Rectal smooth muscle tissue (tissue), 1 donor: ENCODE data around the gene TUB.

Experiments
- H3K27ac ChIP-seq: one replicate; pipeline ENCODE4 v1.7.0; 2013; ENCODE audit warnings: low read depth, low read length, inconsistent platforms
- H3K27me3 ChIP-seq: one replicate; pipeline ENCODE4 v1.7.0; 2013; ENCODE audit warnings: low read length; ENCODE audit not compliant: control insufficient read depth, insufficient read depth
- H3K36me3 ChIP-seq: one replicate; pipeline ENCODE4 v1.7.0; 2013; ENCODE audit warnings: low read length; ENCODE audit not compliant: control insufficient read depth, insufficient read depth
- H3K4me1 ChIP-seq: one replicate; pipeline ENCODE4 v1.7.0; 2013; ENCODE audit warnings: low read length; ENCODE audit not compliant: control insufficient read depth, insufficient read depth
- H3K4me3 ChIP-seq: one replicate; pipeline ENCODE4 v1.7.0; 2013; ENCODE audit warnings: low read length
- H3K9ac ChIP-seq: one replicate; pipeline ENCODE4 v1.7.0; 2013; ENCODE audit warnings: low read length

Gene TUB

DNA sequence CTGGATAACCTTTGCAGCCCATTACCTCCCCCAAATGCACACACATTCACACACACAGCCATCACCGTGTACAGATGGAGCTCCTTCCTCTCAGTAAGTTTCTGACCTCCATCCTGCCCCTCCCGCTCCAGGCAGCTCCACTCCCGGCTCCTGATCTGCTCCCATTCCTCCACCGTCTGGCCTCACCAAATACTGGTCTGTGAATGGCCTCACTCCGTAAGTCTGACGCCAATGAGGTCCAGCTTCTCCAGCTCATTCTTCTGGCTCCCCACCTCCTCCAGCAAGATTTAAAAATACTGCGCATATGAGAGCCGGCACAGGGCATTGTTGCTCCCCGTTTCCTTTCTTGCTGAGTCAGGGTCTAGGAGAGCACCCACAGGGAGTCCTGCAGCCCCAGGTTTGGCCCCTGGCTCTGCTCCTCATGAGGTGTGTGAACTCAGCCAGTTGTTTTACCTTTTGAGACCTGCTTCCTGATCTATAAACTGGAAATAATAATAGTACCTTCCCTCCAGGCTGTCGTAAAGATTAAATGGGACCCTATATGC, 14.0 kb upstream of the TUB start:
- no peak overlapping the region for H3K27ac ChIP-seq
- H3K4me3 ChIP-seq = no peak overlapping the region
- H3K36me3 ChIP-seq = no peaks in the 10 kb centered on the region
- H3K4me1 ChIP-seq = peaks cover 21% of the 10 kb centered on the region
- no peaks in the 10 kb centered on the region for H3K27me3 ChIP-seq
- H3K9ac ChIP-seq = no peak overlapping the region

DNA sequence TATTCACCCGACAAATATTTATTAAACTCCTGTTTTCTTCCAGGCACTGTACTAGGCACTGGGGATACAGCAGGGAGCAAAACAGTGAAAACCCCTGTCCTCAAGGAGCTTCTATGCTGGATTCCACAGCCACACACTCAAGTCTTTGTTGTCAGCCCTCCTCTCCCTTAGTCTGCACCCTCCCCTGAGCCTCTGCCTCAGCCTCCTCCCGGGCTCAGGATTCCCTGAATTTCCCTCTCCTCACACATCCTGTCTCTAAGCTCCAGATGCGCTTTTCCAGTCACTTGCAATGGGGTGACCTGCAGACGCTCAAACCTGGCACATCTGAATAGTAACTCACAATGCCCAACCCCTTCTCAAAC, 13.5 kb upstream of the TUB start:
- Histone ChIP-seq H3K4me1 (peaks cover 21% of the 10 kb centered on the region), H3K36me3 (no peaks in the 10 kb centered on the region), H3K9ac (no peak overlapping the region), H3K4me3 (no peak overlapping the region), H3K27ac (no peak overlapping the region), H3K27me3 (no peaks in the 10 kb centered on the region)

DNA sequence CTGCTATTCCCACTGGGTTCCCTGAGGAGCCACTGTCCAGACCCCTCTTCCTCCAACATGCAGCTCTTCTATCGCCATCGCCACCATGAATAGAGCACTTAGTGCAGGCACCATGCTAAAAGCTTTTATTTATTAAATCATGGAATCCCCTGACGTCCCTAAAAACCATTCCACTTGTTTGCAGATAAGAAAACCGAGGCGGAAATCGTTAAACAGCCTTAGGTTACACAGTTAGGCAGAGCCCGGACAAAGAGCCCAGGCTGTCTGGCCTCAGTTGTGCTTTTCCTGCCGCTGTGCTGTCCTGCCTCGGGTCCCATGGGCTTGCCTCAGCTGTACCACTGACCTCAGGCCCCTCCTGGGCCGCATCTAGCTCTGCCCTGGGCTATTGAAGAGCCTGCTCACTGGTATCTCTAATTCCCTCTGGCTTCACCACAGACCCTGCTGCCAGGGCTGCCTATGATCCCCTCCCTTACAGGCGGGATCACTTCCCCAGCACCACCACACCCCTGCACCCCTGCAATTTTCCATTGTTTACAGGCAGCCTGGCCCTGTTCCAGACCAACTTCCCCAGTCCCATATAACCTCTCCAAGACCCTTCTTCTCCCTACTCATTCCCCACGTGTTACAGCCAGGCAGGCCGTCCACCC, 13.0 kb upstream of the TUB start:
- no peak overlapping the region for H3K4me3 ChIP-seq
- no peak overlapping the region for H3K9ac ChIP-seq

DNA sequence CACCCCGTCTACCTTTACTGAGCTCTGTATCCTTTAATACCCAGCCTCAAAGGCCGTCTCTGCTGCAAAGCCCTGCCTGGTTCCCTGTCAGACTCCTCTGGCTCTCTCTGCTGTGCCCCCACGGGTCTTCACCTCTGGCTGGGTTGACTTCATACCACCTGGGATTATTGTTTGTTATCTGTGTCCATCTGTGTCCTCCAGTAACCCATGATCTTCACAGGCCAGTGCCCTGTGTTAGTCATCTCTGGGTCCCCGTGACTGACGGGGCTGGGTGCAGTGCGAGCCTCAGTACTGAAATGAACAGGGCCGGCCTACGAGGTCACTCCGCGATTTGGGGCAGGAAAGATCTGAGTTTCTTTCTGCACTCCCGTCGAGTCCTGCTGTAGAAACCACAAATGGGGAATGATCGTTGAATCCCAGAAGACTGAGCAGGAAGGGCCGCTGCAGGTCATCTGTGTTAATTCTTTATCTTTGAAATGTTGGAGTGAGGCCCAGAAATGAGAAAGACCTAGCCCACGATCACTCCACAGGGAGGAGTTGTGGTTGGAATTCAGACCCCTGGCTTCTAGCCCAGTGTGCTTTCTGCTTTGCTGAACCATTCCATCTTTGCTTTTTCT, 12.3 kb upstream of the TUB start:
- no peaks in the 10 kb centered on the region for H3K27me3 ChIP-seq
- H3K4me3 ChIP-seq = no peak overlapping the region
- no peak overlapping the region for H3K9ac ChIP-seq
- peaks cover 9% of the 10 kb centered on the region for H3K4me1 ChIP-seq
- H3K27ac ChIP-seq = peak overlapping the region; percentile 4
- H3K36me3 ChIP-seq = no peaks in the 10 kb centered on the region

More for the DNA sequence above, 13.0 kb upstream of the TUB start:
- Histone ChIP-seq H3K27me3 (no peaks in the 10 kb centered on the region), H3K27ac (no peak overlapping the region), H3K4me1 (peaks cover 16% of the 10 kb centered on the region), H3K36me3 (no peaks in the 10 kb centered on the region)

DNA sequence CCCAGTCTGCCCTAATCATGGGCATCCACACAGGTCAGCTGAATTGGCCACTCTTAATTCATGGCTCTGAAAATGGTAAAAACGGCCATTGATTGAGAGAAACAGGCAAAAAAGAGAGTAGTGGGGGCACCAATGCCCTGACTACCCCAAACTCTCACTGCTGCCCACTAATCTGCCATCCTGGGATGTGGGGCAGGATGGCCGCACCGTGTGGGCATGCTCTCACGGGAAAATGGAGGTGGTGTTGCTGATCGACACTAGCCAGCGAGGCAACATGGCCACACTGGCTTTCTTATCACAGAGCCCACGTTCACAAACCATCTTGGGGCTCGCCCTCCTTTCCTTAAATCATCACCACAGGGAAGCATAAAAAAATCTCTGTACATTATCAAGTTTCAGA, 11.2 kb upstream of the TUB start:
- Histone ChIP-seq H3K4me1 (peaks cover 7% of the 10 kb centered on the region), H3K27ac (no peak overlapping the region), H3K4me3 (no peak overlapping the region), H3K27me3 (no peaks in the 10 kb centered on the region), H3K9ac (no peak overlapping the region), H3K36me3 (no peaks in the 10 kb centered on the region)

DNA sequence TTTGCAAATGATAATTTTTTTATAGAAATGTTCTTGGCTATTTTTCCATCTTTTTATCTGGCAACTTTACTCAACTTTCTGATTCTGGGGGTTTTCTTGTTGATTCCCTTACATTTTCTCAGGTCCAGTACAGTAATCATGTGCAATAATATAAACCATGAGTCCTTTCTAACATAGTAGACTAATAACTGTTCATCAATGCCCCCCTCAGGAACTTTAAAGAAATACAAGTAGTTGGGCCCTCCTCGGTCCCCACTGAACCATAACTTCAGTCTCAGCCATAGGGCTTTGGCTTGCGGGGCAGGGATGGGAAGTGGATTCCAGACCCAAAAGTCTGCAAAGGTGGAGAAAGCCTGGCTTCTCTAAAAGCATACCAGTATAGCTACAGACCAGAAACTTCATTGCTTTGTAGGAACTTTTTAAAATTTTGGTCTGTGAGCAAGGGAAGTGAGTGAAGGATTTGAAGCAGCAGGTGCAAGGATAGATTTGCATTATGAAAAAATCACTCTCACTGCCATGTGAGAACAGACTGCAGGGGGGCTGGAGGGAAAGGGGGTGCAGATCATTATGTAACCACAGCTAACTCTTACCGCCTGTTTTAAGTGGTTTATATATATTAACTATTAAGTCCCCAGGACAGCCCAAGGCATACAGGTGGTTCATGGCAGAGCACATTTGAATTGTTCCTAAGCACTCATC, 10.4 kb upstream of the TUB start:
- no peaks in the 10 kb centered on the region for H3K27me3 ChIP-seq
- no peak overlapping the region for H3K9ac ChIP-seq
- no peaks in the 10 kb centered on the region for H3K36me3 ChIP-seq
- H3K4me1 ChIP-seq = peaks cover 7% of the 10 kb centered on the region
- no peak overlapping the region for H3K4me3 ChIP-seq
- H3K27ac ChIP-seq = no peak overlapping the region

DNA sequence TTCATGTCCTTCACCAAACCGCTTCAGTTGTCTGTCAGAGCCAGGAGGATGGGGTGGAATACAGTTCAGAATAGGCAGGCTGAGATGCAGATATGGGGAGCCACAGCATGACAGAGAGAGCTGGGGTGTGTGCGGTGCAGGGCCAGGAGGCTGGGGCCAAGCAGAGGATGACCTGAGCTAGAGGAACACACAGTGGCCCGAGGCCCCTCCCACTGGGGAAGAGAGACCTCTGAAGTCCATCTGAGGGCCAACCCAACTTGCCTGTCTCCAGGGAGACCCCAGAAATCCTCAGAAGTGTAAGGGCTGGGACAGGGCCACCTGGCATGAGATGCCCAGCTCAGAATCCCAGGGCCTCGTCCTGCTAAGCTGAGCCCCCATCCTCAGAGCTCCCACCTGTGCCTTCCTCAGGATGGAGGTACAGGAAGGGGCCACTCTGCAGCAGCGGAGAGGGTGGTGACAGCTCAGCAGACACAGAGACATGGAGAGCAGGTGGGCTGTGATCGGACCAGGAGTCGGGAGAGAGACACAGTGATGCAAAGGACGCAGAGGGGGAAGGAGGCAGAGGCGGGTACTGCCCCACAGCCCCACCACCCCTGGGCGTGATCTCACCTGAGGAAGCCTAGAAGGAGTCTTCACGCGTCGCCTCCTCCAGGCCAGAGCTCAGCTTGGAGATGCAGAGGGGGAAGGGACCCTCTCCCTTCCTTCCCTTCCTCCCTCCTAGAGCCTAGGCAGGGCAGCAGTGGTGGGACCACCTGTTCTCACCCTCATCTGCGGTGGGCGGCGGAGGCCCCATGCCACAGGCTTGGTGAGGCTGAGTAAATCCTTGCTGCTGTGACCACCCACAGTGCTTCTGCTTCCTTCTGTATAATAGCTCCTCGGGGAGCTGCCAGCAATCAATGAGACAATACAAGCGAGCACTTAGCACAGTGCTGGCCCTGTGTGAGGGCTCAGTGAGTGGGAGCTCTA, 9.1 kb upstream of the TUB start:
- Histone ChIP-seq H3K36me3 (no peaks in the 10 kb centered on the region), H3K27me3 (no peaks in the 10 kb centered on the region), H3K4me3 (no peak overlapping the region), H3K9ac (no peak overlapping the region), H3K4me1 (peaks cover 7% of the 10 kb centered on the region), H3K27ac (no peak overlapping the region)

DNA sequence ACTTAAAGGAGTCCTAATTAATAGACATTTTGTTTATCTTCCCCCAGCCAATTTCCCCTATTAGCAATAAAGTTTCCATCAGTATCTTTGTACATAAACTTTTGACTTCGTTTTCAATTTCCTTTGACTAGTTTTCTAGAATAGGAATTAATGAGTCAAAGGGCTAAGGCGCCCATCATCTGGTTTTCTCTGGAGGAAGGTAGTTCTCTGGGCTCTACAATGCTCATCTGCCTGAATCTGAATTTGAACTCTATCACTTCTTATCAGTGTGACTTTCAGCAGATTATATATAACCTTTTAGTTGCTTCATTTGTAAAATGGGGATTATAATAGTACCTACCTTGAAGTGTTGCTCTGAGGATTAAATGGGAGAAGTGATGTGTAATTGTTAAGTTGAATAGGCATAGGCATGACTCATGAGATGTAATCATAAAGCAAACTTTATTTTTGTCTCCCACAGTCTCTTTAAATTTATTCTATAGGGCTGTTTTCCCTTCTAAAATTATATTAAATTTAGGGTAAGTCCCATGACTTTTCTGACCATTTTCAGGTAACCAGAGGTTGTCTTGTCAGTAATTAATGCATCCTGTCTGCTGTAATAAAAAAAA, 5.8 kb upstream of the TUB start:
- Histone ChIP-seq H3K9ac (no peak overlapping the region), H3K36me3 (no peaks in the 10 kb centered on the region), H3K4me3 (no peak overlapping the region), H3K27me3 (peaks cover 2% of the 10 kb centered on the region), H3K27ac (no peak overlapping the region), H3K4me1 (no peaks in the 10 kb centered on the region)

DNA sequence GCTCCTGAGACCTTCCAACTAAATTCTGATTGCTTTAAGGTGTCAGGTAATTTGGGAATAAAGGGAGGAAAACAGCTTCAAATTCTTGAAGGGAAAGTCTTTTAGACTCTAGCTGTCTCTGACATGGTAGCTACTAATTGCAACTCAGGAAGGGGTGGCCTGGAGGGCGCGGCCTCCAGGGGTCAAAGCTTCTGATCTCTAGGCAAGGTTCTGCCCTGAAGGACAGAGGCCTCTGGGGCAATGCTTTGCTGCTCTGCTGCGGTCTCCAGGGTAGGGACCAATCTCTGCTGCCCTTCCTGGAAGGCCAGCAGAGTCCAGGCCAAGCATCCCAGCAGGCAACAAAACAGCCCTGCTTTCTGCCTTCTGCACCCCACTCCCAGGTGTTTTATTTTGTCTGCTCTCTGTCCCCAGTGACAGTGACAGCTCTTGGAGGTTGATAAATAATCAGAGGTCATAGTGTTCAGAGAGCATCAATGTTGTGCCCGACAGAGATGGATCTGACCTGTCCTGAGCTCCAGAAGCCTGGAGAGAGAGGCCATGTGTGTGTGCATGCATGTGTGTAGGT, 1.8 kb upstream of the TUB start:
- peaks cover 9% of the 10 kb centered on the region for H3K4me1 ChIP-seq
- no peak overlapping the region for H3K27ac ChIP-seq
- no peak overlapping the region for H3K9ac ChIP-seq
- no peak overlapping the region for H3K4me3 ChIP-seq
- H3K36me3 ChIP-seq = no peaks in the 10 kb centered on the region
- H3K27me3 ChIP-seq = peaks cover 6% of the 10 kb centered on the region

DNA sequence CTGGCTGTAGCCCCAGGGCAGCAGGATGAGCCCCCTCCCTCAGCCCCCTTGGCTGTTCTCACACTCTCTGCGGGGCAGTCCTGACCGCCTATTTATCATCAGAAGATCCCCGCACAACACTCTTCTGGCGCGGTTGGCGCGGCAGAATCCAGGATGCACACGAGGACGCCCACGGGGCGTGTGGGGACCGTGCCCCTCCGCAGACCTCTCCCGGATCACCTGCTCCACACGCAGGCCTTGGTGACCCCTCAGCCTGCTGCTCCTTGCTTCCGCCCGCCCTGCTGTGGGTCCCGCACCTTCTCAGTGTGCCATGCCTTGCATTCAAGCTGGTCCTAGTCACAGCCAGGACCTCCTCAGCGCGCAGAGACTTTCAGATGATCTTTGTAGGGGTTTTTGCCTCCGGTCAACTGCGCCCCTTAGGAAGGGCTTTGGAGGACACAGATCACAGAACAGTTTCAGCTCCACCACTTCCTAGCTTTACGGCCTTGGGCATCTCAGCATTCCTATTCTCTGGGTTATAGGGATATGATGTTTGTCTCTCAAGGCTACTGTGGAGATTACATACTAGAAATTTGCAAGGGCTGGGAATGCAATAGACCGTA, 841 bp upstream of the TUB start:
- H3K4me3 ChIP-seq = peak overlapping the region; percentile 58
- no peak overlapping the region for H3K27ac ChIP-seq
- H3K36me3 ChIP-seq = no peaks in the 10 kb centered on the region
- H3K27me3 ChIP-seq = peaks cover 6% of the 10 kb centered on the region
- peaks cover 9% of the 10 kb centered on the region for H3K4me1 ChIP-seq
- H3K9ac ChIP-seq = no peak overlapping the region

DNA sequence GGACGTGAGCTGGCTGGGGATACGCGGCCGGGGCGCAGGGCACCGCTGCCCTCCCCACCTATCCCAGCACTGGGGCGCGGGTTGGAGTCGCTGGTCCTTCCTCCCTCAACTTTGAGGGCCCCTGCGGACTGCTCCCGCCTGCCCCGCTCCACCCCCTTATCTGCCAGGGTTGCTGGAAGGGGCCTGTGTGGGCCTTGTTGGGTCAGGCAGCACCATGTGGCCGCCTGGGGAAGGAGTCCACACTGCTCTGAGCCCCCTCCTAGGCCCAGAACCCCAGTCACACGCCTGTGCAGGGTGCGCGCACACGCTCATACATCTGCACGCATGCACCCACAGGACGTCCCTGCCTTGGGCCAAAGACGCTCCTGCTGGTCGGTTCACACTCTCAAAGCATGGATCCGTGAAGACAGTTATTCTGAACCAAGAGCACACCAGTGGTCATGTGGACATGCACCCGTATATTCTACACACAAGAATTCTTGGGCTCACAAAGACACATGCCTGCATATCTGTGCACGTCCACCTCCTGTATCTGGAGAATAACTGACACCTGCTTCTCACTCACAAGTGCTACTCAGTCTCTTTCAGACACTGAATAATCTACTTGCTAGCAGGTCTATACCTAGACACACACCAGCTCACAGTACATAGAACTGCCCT, 710 bp downstream of the TUB start:
- H3K27ac ChIP-seq = no peak overlapping the region
- H3K36me3 ChIP-seq = no peaks in the 10 kb centered on the region
- peaks cover 6% of the 10 kb centered on the region for H3K27me3 ChIP-seq
- peaks cover 13% of the 10 kb centered on the region for H3K4me1 ChIP-seq
- H3K9ac ChIP-seq = no peak overlapping the region
- peak overlapping the region; percentile 68 for H3K4me3 ChIP-seq
